Stomach (tissue), 9 donors: ENCODE results near the gene SLC41A3. TPM values are rescaled to one million over a fixed set of nuclear protein-coding genes. Genes with fewer than 3 reads are reported as not detected.

ENCODE experiments used
- DNase-seq, 2 donors: peaks; one replicate each; pipeline versions ENCODE4 v3.0.0 to v3.0.0-alpha.2; 2013 to 2019
- H3K27ac ChIP-seq, 5 donors: fragments of 200-600 bp in 4 of 5; sonication (generic) in 4 of 5; one replicate each; pipeline ENCODE4 v1.5.1; 2013 to 2019; ENCODE audit warnings: mild to moderate bottlenecking in 1 of 5, moderate library complexity in 1 of 5
- H3K27me3 ChIP-seq, 3 donors: fragments of 200-600 bp; sonication (generic); one replicate each; pipeline ENCODE4 v1.5.1; 2017 to 2019; ENCODE audit warnings: mixed run types in 1 of 3
- H3K36me3 ChIP-seq, 4 donors: fragments of 200-600 bp; sonication (generic); 1 replicate in 3 of 4; 2 replicates in 1 of 4; pipeline ENCODE4 v1.5.1; 2016 to 2019
- H3K4me1 ChIP-seq, 4 donors: fragments of 200-600 bp; sonication (generic); one replicate each; pipeline ENCODE4 v1.5.1; 2016 to 2019
- H3K4me3 ChIP-seq, 4 donors: fragments of 200-600 bp; sonication (generic) in 3 of 4; one replicate each; pipeline ENCODE4 v1.5.1; 2016 to 2019; ENCODE audit warnings: mild to moderate bottlenecking in 1 of 4
- H3K9me3 ChIP-seq, 4 donors: fragments of 200-600 bp; sonication (generic); one replicate each; pipeline ENCODE4 v1.5.1; 2016 to 2019
- EP300 ChIP-seq: sonication (generic); formaldehyde crosslinking; IDR thresholded peaks from one replicate; pipeline ENCODE4 v1.6.1; 2017; ENCODE audit warnings: antibody characterized with exemption
- POLR2A ChIP-seq, 4 donors: fragments of 450-650 bp; IDR thresholded peaks; one replicate each; pipeline ENCODE4 v1.6.1; 2016; ENCODE audit warnings: antibody characterized with exemption in 4 of 4, control low read depth in 2 of 4, mild to moderate bottlenecking in 1 of 4, moderate library complexity in 1 of 4
- POLR2AphosphoS5 ChIP-seq, 3 donors: sonication (generic); formaldehyde crosslinking; IDR thresholded peaks; one replicate each; pipeline ENCODE4 v1.6.1; 2016; ENCODE audit warnings: antibody characterized with exemption in 3 of 3
- WGBS, 5 donors: extraction: QIAGEN DNeasy Blood & Tissue Kit in 3 of 5; methylation state at CpG; one replicate each; pipeline versions ENCODE4 v1.1.5 to v1.1.7; 2013 to 2018; 5-methylcytosine and 5-hydroxymethylcytosine counted together
- intact Hi-C: fragments of 100-400 bp; cut with DNase I; formaldehyde crosslinking; loops from one replicate; pipeline ENCODE4 v1.15.1; 2023; ENCODE audit warnings: low total_unique reads
- polyA plus RNA-seq, 3 donors: library from polyadenylated mRNA; stranded (reverse); fragments of 200-250 nt; gene quantifications; one replicate each; pipeline ENCODE4 v1.2.3, GENCODE V29; 2013
- total RNA-seq, 5 donors: library from RNA; depleted of rRNA; stranded (reverse); fragments of >200 nt; gene quantifications; one replicate each; pipeline versions ENCODE4 v1.1.0 to v1.2.3, GENCODE V29; 2014 to 2016
- TF ChIP-seq, protein P1 (sequence below), 7 experiments: fragments of 450-650 bp in 4 of 7; fragments of 200-600 bp in 3 of 7; sonication (generic) in 3 of 7; IDR thresholded peaks; one replicate each; pipeline ENCODE4 v1.5.1; 2016 to 2019; ENCODE audit warnings: antibody characterized with exemption in 7 of 7, control low read depth in 2 of 7, mild to moderate bottlenecking in 1 of 7
- donor health status: healthy with polysubstance abuse.
- donor health status: Bipolar disorder and iron deficiency.
- donor health status: healthy.

The SLC41A3 gene
- total and polyA plus RNA-seq, 8 donors = 15.4 to 81.7 (median 27.9) TPM

DNA sequence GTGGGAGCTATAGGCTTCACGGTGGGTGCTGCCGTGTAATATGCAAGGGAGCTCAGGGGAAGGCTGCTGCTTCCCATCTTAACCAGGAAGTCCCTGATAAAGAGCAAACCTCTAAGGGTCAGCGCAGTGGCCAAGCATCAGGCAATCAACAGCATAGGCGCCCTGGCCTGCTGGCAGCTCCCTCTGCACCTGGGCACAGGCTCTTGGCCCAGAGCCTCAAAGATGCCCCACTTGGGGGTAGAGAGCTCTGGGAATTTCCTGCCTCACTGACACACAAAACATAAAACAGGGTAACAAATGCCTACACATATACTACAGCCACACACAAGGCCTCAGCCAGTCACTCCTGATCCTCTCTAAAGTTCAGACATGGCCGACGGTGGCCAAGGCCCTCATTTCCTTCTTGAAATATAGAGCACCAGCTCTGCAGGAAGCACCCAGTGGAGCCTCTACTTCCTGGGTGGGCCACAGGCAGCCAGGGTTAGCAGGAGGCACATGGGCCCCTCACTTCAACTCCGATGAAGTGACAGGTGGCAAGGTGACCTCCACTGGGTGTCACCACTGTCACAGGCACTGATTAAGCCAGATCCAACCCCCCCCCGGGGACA, 20.5 kb downstream of the SLC41A3 start:
- WGBS, 5 donors = 85 to 95% (median 90%) methylated on average over 6 to 8 of the region's 8 CpGs
- Histone ChIP-seq H3K4me1 (no peaks in the 10 kb centered on the region), H3K36me3 (peaks cover 6 to 44% (median 20%) of the 10 kb centered on the region in 4 donors), H3K9me3 (no peaks in the 10 kb centered on the region), H3K27ac (no peak overlapping the region), H3K4me3 (no peak overlapping the region), H3K27me3 (no peaks in the 10 kb centered on the region)
- intact Hi-C loops = no loop called here
- TF ChIP-seq POLR2AphosphoS5 (IDR thresholded peaks at IDR 0.05) (no peak), POLR2A (IDR thresholded peaks at IDR 0.05) (no peak), EP300 (no peak)
- TF ChIP-seq, protein P1, sequence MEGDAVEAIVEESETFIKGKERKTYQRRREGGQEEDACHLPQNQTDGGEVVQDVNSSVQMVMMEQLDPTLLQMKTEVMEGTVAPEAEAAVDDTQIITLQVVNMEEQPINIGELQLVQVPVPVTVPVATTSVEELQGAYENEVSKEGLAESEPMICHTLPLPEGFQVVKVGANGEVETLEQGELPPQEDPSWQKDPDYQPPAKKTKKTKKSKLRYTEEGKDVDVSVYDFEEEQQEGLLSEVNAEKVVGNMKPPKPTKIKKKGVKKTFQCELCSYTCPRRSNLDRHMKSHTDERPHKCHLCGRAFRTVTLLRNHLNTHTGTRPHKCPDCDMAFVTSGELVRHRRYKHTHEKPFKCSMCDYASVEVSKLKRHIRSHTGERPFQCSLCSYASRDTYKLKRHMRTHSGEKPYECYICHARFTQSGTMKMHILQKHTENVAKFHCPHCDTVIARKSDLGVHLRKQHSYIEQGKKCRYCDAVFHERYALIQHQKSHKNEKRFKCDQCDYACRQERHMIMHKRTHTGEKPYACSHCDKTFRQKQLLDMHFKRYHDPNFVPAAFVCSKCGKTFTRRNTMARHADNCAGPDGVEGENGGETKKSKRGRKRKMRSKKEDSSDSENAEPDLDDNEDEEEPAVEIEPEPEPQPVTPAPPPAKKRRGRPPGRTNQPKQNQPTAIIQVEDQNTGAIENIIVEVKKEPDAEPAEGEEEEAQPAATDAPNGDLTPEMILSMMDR (IDR thresholded peaks at IDR 0.05) = no peak
- no peak for DNase-seq

- DNase-seq = no peak
- Histone ChIP-seq H3K27me3 (no peaks in the 10 kb centered on the region), H3K27ac (no peak overlapping the region), H3K4me3 (no peak overlapping the region), H3K4me1 (peaks cover 0 to 7% (median 0%) of the 10 kb centered on the region in 4 donors), H3K9me3 (no peaks in the 10 kb centered on the region), H3K36me3 (peaks cover 0 to 33% (median 7%) of the 10 kb centered on the region in 4 donors)
- intact Hi-C loops = no loop called here
- 75 to 87% (median 84%) methylated on average over 6 to 8 of the region's 8 CpGs for WGBS, 5 donors
- no peak for TF ChIP-seq POLR2AphosphoS5 (IDR thresholded peaks at IDR 0.05)
- no peak for TF ChIP-seq POLR2A (IDR thresholded peaks at IDR 0.05)
- TF ChIP-seq EP300 = no peak
- TF ChIP-seq, protein P1 (IDR thresholded peaks at IDR 0.05) = no peak
These were observed 22.5 kb downstream of the SLC41A3 start for GRCh38 chr3:126061301-126062032.

DNA sequence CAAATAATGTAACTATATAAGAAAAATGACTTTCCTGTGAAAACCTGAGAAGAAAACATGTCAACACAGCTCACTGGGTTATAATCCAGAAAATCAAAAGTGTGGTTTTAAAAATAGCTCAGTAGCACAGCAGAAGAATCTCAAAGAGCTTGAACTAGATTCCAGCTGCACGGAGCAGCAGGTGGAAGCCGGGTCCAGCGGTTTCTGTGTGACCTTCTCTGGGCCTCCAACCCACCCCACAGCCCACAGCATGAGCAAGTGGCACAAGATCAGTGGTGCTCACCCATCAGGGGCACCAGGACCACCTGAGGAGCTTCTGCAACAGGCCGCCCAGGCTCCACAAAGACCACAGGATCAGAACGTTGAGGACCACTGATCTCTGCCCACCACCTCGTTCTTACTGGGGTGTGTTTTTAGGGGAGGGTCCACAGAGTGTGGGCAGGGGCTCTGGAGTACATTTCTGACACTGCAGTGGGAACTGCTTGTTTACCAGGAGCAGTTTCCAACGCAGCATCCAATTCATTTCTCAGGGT, 23.2 kb downstream of the SLC41A3 start:
- Histone ChIP-seq H3K27me3 (no peaks in the 10 kb centered on the region), H3K4me1 (peaks cover 0 to 7% (median 0%) of the 10 kb centered on the region in 4 donors), H3K36me3 (peaks cover 0 to 26% (median 3%) of the 10 kb centered on the region in 4 donors), H3K9me3 (no peaks in the 10 kb centered on the region), H3K4me3 (no peak overlapping the region), H3K27ac (no peak overlapping the region)
- no peak for TF ChIP-seq EP300
- no peak for DNase-seq
- WGBS, 5 donors = 91 to 98% (median 94%) methylated on average over 6 to 7 of the region's 7 CpGs
- intact Hi-C loops = no loop called here

GRCh38 chr3:126058666-126059065, 25.3 kb downstream of the SLC41A3 start:
- H3K9me3 ChIP-seq = no peaks in the 10 kb centered on the region
- no peak for TF ChIP-seq POLR2A (IDR thresholded peaks at IDR 0.05)
- TF ChIP-seq, protein P1 (IDR thresholded peaks at IDR 0.05) = no peak
- intact Hi-C loops = no loop called here
- peaks cover 0 to 7% (median 0%) of the 10 kb centered on the region in 4 donors for H3K4me1 ChIP-seq
- 65 to 93% (median 85%) methylated on average over 7 of the region's 7 CpGs for whole genome bisulfite sequencing, 5 donors
- no peak overlapping the region for H3K4me3 ChIP-seq
- H3K27ac ChIP-seq = no peak overlapping the region
- DNase-seq = no peak
- peaks cover 0 to 17% (median 3%) of the 10 kb centered on the region in 4 donors for H3K36me3 ChIP-seq
- H3K27me3 ChIP-seq = no peaks in the 10 kb centered on the region
